GM19395 (cell line): Measurements from ENCODE around the gene MGRN1.
A peak's percentile ranks its signal among the peaks of the same experiment; 100 is the strongest.

ENCODE experiments used
- ATAC-seq: cut with Tn5 transposase; IDR thresholded peaks from one replicate; pipeline ENCODE4 v1.9.1; 2021; ENCODE audit warnings: mild to moderate bottlenecking, moderate library complexity; ENCODE audit not compliant: unreplicated experiment

MGRN1 gene

DNA sequence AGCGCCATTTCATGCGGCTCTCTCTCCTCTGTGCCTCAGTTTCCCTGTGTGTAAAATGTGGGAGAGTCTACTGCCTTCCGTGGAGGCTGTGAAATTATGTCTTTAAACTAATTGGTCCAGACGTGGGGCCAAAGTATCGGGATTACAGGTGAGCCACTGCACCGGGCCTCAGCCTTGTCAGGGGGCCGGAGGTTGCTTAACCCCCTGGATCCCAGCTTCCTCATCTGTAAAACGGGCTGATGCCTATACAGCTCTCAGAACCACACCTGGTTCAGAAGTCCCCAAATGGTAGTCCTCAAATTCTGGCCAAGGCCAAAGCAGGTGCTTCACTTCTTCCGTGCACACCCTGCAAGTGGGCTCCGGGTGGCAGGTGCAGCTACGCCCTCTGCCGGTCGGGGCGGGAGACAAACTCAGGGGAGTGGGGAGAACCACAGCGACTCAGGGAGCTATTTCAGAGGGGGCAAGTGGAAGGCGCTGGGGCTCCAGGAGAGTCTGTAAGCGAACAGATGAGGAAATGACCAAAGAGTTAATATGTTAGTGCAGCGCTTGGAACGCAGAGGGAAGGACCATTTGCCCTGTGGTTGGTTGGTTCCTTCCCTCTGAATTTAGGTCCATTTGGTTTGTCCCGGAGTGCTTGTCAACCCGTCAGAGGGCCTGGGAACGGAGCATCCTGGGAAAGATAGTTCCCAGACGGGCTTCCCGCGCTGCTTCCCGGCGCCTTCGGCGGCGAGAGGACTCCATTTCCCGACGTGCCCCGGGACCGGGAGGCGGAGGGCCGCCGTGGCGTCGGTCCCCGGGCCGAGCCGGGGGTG is at the start of gene MGRN1:
Gene MGRN1 (plus strand): TSS at position 812 of the 812 bp plus-strand sequence. CDS start 135 bp downstream, outside the sequence.
- ATAC-seq, result peak; percentile 78

DNA sequence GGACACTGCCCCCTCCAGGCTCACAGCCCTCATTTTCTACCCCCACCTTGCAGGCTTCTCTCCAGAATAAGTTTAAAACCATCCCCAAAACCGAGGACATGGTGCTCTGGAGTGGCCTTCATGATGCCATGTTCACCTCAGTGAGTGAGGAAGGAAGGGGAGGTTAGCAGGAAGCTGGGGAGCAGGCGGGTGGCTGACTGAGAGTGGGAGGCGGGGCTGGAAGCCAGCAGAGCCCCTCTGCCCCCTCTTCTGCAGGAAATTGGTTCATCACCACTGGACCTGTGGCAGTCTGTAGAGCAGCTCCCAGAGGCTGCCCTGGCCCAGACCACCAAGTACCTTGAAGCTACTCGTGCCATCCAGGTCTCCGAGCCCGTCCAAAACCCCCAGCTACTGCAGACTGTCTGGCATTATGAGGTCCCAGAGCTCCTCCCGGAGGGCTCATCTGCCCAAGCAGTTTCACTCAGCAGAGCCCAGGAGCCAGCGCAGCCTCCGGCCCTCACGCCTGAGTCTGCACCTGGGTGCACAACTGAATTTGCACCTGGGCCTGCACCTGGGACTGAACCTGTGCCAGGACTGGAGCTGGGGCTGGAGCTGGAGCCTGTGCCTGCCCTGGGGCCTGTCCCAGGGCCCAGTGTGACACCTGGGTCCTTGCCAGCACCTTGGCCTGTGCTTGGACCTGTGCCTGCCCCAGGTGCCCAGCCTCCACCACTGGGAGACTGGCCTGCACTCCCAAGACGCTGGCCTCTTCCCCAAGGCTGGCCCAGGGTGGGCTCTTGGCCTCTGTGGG is 49.5 kb upstream of the MGRN1 start:
- no peak for ATAC-seq

DNA sequence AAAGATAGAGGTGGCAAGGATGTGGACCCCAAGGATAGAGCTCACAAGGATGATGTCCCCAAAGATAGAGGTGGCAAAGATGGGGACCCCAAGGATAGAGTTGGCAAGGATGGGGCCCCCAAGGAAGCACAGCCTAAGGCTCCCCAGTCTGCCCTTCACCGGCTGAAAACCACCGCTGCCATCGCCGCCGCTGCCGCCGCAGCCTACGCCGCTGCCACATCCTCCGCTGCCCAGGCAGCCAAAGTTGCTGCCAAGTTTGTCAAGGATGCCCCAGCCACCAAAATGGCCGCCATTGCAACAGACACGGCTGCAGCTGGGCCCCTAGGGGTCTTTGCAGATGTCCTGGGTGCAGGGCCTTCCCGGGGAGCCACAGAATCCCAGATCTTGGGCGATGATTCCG is 48.6 kb upstream of the MGRN1 start:
- ATAC-seq, result no peak

GRCh38 chr16:4578961-4579530 is 45.6 kb upstream of the MGRN1 start:
- ATAC-seq, result no peak

- ATAC-seq, result no peak
These were observed 44.4 kb upstream of the MGRN1 start for GRCh38 chr16:4580250-4580649.

GRCh38 chr16:4583906-4584305 is 40.7 kb upstream of the MGRN1 start:
- no peak for ATAC-seq

- no peak for ATAC-seq
These were observed 38.3 kb upstream of the MGRN1 start for GRCh38 chr16:4586291-4586690.

GRCh38 chr16:4588386-4588785 is 36.2 kb upstream of the MGRN1 start:
- no peak for ATAC-seq

DNA sequence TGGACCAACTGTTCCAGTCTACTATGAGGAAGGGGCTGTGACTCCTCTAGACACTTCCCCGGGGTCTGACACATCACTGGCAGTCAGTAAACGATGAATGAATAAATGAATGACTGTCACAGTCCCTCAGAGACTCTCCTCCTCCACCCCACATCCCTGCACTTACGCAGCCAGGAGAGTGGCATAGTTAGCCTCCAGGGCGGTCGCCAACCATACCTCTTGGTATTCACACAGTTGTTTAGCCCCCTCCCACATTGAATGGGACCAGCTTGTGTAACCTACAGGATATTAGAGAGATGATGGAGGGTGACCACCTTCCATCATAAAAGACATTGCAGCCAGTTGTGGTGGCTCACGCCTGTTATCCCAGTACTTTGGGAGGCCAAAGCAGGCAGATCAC is 35.7 kb upstream of the MGRN1 start:
- no peak for ATAC-seq

GRCh38 chr16:4591191-4591590 is 33.4 kb upstream of the MGRN1 start:
- ATAC-seq, result no peak

DNA sequence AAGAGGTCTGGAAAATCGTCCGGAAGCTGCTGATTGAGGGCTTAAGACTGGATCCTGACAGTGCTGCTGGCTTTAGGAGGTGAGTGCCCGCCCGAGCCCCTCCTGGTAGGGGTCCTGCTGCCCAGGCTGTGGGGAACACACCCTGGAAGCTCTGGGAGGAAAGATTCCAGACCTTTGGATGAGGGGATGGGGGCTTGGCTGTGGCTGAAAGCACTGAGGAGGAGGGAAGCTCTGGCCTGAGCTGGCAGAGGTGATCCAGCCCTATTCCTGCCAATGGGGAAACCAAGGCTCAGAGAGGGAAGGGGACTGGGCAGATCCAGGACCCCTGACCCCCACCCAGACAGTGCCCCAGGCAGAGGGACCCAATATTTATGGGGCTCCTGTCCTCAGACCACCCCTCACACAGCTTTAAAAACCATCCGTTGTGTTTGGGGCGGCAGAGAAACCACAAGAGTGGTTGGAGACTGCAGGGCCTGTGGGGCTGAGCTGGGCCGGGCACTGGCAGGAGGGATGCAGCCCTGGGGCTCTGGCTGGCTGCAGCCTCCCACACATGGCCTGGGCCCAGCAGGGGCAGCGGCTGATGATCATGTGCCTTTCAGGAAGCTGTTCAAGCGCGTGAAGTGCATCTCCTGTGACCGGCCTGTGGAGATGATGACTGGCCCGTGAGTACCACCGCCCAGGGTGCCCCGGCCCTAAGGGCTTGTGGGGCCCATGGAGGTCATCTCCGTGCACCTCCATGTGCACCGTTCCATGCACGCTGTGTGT is 32.7 kb upstream of the MGRN1 start:
- no peak for ATAC-seq

- ATAC-seq, result no peak
These were observed 31.5 kb upstream of the MGRN1 start for GRCh38 chr16:4593086-4593485.

DNA sequence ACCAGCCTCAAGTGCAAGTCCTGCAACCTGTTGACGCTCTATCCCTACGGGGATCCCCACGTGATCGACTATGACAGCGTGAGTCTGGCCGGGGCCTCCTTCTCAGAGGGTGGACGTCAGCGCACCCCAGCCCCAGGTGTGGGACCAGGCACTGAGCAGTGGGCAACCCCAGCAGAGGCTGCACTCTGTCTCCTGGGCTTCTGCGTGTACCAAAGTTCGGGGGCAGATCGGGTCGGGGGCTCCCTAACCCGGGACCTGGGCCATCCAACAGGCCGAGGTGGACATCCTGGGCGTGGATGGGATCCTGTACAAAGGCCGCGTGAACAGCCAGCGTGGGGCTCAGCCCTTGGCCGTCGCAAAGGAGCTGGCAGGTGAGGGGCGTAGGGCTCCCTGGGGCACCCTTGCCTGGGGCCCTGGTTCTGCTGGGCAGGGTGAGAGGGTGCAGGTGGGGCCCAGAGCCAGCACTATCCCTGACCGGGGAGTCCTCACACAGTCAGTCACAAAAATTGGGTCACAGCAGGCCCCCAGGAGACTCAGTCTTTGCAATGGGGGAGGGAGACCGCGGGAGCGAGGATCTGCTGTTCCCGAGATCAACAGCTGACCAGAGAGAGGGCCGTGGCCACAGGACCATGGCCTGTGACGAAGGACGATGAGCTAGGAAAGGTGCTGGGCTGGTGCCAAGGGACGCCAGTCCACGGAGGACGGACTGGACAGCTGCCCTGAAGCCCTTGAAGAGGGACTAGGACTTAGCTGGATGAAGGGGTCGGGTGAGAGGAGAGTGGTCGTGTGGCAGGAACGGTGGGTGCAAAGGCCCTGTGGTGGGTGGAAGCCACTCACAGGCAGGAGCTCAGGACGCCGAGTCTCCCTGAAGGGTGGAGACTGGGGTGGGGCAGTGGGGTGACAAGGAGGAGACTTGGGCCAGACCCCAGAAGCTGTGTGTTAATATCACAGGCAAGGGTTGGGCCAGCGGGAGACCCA is 29.9 kb upstream of the MGRN1 start:
- ATAC-seq, result no peak

- ATAC-seq, result no peak
These were observed 27.5 kb upstream of the MGRN1 start for GRCh38 chr16:4597174-4597573.

GRCh38 chr16:4599037-4599436 is 25.6 kb upstream of the MGRN1 start:
- no peak for ATAC-seq

GRCh38 chr16:4599545-4599944 is 25.1 kb upstream of the MGRN1 start:
- ATAC-seq, result no peak

- no peak for ATAC-seq
These were observed 23.4 kb upstream of the MGRN1 start for GRCh38 chr16:4601036-4601863.

GRCh38 chr16:4601864-4602186 is 22.8 kb upstream of the MGRN1 start:
- no peak for ATAC-seq

DNA sequence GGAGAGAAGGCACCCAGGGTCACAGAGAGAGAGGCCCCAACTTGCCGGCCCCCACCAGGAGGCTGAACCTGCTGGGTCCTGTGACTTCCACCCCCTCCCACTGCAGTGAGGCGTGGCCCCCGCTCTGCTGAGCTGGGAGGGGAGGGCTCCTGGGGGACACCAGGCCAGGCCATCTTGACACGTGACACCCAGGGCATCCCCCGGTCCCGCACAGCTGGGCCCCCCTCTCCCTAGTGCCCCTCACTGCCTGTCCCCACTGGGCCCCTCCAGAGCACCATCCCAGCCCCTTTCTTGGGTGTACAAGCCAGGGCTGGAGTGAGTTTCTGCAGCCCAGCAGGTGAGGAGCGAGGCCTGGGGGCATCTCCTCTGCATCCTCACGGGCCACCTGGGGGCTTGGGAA is 22.3 kb upstream of the MGRN1 start:
- ATAC-seq, result no peak
